Measurements from ENCODE around the gene DIRAS1.
A peak's percentile ranks its signal among the peaks of the same experiment; 100 is the strongest.

DIRAS1 gene

GRCh38 chr19:2755448-2755705 is 34.2 kb upstream of the DIRAS1 start:
- no peak for DNase-seq

GRCh38 chr19:2754659-2755447 is 33.7 kb upstream of the DIRAS1 start:
- no peak for DNase-seq

- DNase-seq: no peak
Observed at GRCh38 chr19:2751438-2751830, 30.3 kb upstream of the DIRAS1 start.

- no peak for DNase-seq
Observed at GRCh38 chr19:2750808-2751437, 29.8 kb upstream of the DIRAS1 start.

DNA sequence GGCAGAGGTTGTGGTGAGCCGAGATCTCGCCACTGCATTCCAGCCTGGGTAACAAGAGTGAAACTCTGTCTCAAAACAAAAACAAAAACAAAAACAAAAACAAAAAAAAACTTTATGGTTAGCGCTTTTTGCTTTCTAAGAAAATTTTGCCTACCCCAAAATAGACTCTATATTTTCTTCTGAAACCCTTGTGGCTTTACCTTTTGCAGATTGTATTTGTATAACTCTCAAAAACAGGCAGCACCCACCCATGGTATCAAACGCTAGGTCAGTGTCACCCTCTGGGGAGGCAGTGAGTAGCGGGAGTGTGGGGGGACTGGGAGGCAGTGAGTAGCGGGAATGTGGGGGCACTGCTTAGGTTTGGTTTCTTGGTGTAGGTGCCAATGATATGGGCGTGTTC is 26.2 kb upstream of the DIRAS1 start:
- DNase-seq: no peak

DNA sequence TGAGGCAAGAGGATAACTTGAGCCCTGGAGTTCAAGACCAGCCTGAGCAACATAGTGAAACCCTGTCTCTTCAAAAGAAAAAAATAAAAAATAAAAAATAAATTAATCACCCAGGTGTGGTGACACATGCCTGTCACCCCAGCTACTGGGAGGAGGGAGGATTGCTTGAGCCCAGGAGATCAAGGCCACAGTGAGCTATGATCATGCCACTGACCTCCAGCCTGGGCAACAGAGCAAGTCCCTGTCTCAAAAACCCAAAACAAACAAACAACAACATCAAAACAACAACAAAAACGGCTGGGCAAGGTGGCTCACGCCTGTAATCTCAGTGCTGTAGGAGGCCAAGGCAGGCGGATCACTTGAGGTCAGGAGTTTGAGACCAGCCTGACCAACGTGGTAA is 22.9 kb upstream of the DIRAS1 start:
- no peak for DNase-seq

DNA sequence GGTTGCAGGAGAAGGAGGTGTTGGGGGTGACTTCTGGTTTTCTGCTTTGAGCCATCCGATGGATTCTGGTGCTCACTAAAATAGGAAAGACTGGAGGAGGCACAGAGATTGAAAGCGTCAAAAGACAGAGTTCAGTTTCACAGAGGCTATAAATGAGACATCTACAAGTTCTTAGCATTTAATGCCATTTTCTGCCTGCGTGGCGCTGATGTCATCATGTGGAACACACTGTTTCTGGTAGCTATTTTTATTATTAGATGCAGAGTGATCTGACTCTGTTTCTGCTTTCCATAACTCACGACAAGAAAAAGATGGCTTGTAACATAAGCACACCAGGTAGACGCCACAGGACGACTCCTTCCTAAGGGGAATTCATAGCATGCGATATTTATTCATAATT is 21.9 kb upstream of the DIRAS1 start:
- DNase-seq: no peak

GRCh38 chr19:2740314-2740656 is 19.1 kb upstream of the DIRAS1 start:
- no peak for DNase-seq

GRCh38 chr19:2739602-2740313 is 18.6 kb upstream of the DIRAS1 start, which contains the start of gene SLC39A3:
Gene SLC39A3, minus strand, starts transcription at chr19:2740017. Its CDS starts 2,760 bp downstream, at chr19:2737257.
- DNase-seq: peak; percentile 99

DNA sequence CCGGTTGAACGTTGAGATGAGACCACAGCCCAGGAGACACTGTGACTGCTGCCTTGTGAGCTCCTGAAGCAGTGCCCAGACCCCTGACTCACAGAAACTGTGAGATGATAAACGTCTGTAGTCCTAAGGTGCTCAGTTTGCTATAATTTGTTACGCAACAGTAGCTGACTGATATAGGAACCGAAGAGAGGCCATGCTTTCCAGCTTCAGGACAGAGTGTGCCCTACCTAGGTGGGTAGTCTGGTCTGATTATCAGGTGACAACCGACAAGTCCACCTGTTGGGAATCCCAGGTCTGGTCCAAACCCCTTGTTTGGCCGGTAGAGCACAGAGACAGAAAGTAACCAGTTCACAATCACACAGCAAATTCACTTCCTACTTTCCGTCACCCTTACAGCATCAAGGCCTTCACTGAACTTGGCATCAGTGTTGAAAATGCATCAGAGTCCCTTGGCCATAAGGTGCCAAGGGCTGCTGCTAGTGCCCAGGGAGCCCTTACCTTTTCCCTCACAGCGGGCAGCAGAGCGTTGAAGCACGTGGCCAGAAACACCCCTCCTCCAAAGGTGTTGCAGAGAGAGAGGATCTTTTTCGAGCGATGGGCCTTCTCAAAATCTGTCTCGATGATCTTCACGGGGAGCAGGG is 15.5 kb upstream of the DIRAS1 start:
- no peak for DNase-seq

GRCh38 chr19:2735374-2735773 is 14.2 kb upstream of the DIRAS1 start:
- DNase-seq: no peak

GRCh38 chr19:2734589-2735288 is 13.6 kb upstream of the DIRAS1 start:
- no peak for DNase-seq

DNA sequence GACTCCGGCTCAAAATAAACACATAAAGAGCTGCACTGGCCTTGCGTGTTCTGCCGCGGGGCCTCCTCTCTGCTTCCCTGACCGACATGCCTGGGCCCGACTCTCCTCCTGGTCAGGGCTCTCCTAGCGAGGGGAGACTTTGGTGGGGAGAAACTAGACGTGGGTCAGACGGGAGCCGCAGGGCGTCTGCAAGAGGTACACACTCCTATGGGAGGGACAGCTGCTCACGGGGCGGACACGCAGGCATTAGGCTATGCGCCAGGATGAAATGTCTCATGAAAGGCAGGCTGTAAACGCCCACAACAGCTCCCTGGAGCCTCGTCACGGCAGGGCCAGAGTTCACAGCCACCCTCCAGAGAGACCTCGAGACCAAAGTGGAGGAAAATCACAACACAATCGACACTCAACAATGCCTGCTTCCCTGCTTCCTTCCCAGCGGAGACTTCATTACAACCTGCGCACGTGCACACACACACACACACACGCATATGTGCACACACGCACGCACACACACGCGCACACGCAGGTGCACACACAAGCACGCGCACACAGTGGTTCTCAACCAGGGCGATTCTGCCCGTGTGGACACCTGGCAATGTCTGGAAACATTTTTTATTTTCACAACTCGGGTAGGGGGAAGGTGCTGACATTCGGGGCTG is 12.9 kb upstream of the DIRAS1 start:
- DNase-seq: no peak

DNA sequence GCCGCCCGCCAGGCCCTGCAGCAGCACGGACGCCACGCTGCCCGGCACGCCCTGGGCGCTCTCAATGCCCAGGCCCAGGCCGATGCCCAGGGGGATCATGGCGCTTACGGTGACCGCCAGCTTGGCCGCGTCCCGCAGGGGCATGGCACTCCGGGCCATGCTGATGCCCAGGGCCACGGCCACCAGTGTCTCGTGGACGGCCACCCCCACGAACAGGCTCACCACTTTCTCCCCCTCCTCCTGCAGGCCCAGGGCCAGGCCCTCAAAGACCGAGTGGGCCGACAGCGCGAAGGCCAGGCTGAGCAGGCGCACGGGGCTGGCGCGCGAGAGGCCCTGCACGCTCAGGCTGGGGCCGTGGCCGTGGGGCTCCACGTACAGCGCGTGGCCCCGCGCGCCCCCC is 11.7 kb upstream of the DIRAS1 start:
- DNase-seq: no peak

- no peak for DNase-seq
Observed at GRCh38 chr19:2732157-2732725, 11.1 kb upstream of the DIRAS1 start.

DNA sequence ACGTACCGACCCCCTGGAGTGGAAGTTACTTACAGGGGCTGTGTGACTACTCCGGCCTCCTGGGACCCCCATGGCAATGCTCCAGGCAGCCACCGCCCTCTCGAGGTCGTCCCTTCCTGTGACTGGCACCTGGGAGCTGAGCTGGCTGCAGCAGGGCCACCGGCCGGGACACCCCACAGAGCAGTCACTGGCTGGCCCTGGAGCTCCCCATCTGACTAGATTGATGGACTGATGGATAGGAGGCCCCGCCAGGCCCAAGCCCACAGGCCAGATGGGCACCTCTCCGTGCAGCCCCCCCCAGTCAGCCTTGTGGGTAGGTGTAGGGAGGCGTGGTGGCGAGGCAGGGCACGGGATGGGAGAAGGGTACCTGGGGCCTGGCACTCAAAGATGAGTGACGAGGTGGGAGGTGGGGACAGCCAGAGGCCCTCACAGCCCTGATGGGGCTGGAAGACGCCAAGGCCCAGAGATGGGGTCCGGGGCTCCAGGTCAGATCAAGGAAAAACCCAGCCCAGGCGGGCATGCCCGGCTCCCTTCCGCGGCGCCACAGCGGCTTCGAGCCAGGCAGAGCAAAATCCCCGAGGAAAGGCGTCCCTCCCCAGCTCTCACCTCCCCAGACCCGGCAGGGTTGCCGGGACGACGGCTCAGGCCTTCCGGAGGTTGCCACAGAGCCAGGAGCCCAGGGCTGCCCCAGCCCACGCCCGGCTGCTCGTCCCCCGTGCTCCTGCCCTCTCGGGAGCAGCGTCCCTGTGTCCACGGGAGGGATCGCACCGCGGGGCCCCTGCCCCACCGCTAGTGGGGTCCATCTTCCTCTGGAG is 10.2 kb upstream of the DIRAS1 start:
- DNase-seq: no peak

DNA sequence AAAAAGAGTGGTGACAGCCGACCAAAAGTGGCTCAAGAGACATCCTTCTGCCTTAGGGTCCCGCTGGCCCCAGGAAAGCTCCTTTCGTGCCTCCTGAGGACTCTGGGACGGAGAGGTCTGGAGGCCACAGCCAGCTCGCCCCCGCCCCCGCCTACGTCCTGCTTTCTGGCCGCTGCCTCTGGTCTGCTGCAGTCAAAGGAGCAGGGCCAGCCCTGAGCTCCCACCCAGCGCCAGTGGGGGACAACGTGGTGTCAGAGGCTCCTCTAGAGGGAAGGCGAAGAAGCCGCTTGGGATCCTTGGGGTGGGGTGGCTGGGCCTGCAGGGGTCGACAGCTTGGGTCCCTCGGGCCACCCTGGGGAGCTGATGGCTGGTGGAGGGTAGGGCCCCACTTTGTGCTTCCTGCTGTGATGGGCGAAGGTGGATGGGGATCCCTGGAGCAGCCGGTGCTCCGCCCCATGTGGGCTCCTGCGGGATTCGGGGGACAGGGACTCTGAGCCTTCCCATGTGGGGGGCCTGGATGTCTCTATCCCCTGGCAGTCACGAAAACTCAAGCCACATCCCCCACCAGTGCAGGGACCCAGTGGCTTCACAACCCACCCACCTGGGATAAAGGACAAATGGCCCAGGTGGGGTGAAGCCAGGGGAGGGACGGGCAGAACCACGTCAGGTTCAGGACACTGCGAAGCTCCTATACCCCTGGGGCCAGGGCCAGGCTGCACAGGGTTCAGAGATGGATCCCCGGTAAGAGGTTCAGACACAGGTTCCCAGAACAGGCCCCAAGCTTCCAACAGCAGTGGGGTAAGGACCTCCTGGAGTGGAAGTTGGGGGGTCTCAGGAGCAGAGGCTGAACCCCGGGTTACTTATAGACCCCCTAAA is 9.0 kb upstream of the DIRAS1 start:
- no peak for DNase-seq

DNA sequence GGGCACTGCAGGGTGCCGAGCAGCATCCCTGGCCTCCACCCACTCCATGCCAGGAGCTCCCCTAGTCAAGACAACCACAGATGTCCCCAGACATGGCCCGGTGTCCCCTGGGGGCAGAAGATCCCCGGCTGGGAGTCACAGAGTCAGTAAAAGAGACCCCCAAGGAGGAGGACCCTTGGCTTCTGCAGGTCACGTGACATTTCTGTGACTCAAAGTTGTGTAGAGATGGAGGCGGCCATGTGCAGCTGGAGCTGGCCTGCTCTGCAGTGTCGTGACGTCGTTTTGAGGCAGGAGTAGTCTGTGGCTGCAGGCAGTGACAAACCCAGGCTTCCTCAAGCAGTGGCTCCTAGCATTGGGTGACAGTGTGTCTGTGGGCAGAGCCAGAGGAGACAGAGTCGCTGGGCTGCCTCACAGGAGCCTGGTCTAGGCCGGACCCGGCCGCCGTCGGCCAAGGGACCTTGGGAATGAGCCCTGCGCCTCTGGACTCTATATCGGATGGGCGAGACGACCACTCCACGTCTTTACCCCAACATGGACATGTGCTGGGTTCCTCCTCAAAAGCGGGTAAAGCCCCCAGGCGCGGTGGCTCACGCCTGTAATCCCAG is 7.7 kb upstream of the DIRAS1 start:
- DNase-seq: no peak

- no peak for DNase-seq
Observed at GRCh38 chr19:2727640-2727944, 6.4 kb upstream of the DIRAS1 start.

All from fibroblast of skin of scalp (primary cell).